ENCODE measurements around the gene ST6GAL1. TPM values are rescaled to one million over a fixed set of nuclear protein-coding genes. Genes with fewer than 3 reads are reported as not detected.

Gene ST6GAL1
- total and polyA plus RNA-seq, 2 of the 13 experiments (the other 11 are each of a cell fraction or from before 2014, with no cell fraction given) = 79.9 to 164 TPM

- TF ChIP-seq ZBTB10 (CRISPR knock-in tag; IDR thresholded peaks at IDR 0.05; ENCODE audit: borderline replicate concordance) (no peak), SOX6 (IDR thresholded peaks at IDR 0.05) (no peak), SOX6 (CRISPR knock-in tag; IDR thresholded peaks at IDR 0.05) (no peak)
These were observed 182.8 kb downstream of the ST6GAL1 start (continued) for GRCh38 chr3:187112934-187113793.

GRCh38 chr3:187114511-187114910 is 184.2 kb downstream of the ST6GAL1 start:
- no peak overlapping the region for H2AFZ ChIP-seq (ENCODE audit: low read length)
- no peaks in the 10 kb centered on the region for H3K36me3 ChIP-seq (replicated peaks in 1 of 2; ENCODE audit: control insufficient read depth in 1 of 2, insufficient read depth in 2 of 2, low read length in 2 of 2)
- 0 out of 2 replicates have a peak, but pooled peaks cover 6% of the 10 kb centered on the region for H3K4me1 ChIP-seq (ENCODE audit: insufficient read depth, low read length)
- no peak for DNase-seq (ENCODE audit: low spot score)
- ATAC-seq = no peak
- ChIA-PET CTCF (ENCODE audit: low intra/inter-chr PET ratio, low total read pairs) (interaction anchor here (2.7 kb wide), 1 partner anchor 50 kb away, joined by 11 read pairs; no protein-coding TSS in a partner anchor), POLR2A (no interaction called here)
- no peaks in the 10 kb centered on the region for H3K79me2 ChIP-seq (ENCODE audit: insufficient read depth, low read length)
- no peak overlapping the region for H3K9ac ChIP-seq (ENCODE audit: insufficient read depth, low read depth, low read length)
- WGBS (ENCODE audit: low lambda C conversion rate) = 0% methylated on average over 2 of the region's 2 CpGs
- no peaks in the 10 kb centered on the region for H4K20me1 ChIP-seq (ENCODE audit: insufficient read depth, low read length)
- H3K4me2 ChIP-seq (ENCODE audit: low read depth, low read length) = no peak overlapping the region
- in situ Hi-C loops (cut with HindIII; ENCODE audit: extremely low pct_ligation_motif_present, low pct_unique_long_range_greater_than_20kb) (no loop called here), intact Hi-C loops (cut with micrococcal nuclease; ENCODE audit: unreplicated experiment) (no loop called here)
- peaks cover 0 to 7% of the 10 kb centered on the region in 2 experiments; a peak in 1 of 5 replicates for H3K27me3 ChIP-seq (ENCODE audit: control insufficient read depth in 1 of 2, insufficient read depth in 2 of 2, low read length in 2 of 2)
- no TSS peak for BruUV-seq (replicated peaks)
- no peak overlapping the region for H3K4me3 ChIP-seq (replicated peaks in 1 of 3; ENCODE audit: insufficient read depth in 1 of 3, low read depth in 2 of 3, low read length in 3 of 3)
- no peak for FAIRE-seq
- H3K27ac ChIP-seq (ENCODE audit: extremely low read length, insufficient read depth, low read length) = no peak overlapping the region
- H3K9me3 ChIP-seq (ENCODE audit: low read length) = no peaks in the 10 kb centered on the region
- no peak for TF ChIP-seq BRF2 (CRISPR knock-in tag; IDR thresholded peaks at IDR 0.05)
- TF ChIP-seq HOXA9 (CRISPR knock-in tag; IDR thresholded peaks at IDR 0.05; ENCODE audit: borderline replicate concordance) = no peak
- TF ChIP-seq SAP130 (CRISPR knock-in tag; IDR thresholded peaks at IDR 0.05; ENCODE audit: low read depth) = no peak
- TF ChIP-seq PHF20 (CRISPR knock-in tag; IDR thresholded peaks at IDR 0.05) = no peak
- TF ChIP-seq ZEB1 (IDR thresholded peaks at IDR 0.05; ENCODE audit: insufficient replicate concordance, low read depth) = no peak
- no peak for TF ChIP-seq IRF1 (CRISPR knock-in tag; IDR thresholded peaks at IDR 0.05; ENCODE audit: low read depth)
- TF ChIP-seq GABPA (IDR thresholded peaks at IDR 0.05; ENCODE audit: low read depth, low read length) = no peak
- TF ChIP-seq GABPA (CRISPR knock-in tag; IDR thresholded peaks at IDR 0.05; ENCODE audit: low read depth) = no peak
- no peak for TF ChIP-seq ARID4A (CRISPR knock-in tag; IDR thresholded peaks at IDR 0.05; ENCODE audit: borderline replicate concordance)
- no peak for TF ChIP-seq SMARCE1 (IDR thresholded peaks at IDR 0.05; ENCODE audit: borderline replicate concordance)

Data from HepG2 (cell line).